H1 (cell line): ENCODE data around the gene OAS3. TPM values are rescaled to one million over a fixed set of nuclear protein-coding genes. Genes with fewer than 3 reads are reported as not detected.

Experiments used
- BACH1 ChIP-seq: IDR thresholded peaks from 2 replicates; pipeline ENCODE4 v1.6.1; 2012; ENCODE audit warnings: low read length, improper control_type of control experiment
- JUND ChIP-seq: IDR thresholded peaks from 2 replicates; pipeline ENCODE4 v1.6.1; 2011; ENCODE audit warnings: mild to moderate bottlenecking, improper control_type of control experiment, low read length
- SAP30 ChIP-seq: fragments of 300-600 bp; sonication (generic); IDR thresholded peaks from 2 replicates; pipeline ENCODE4 v1.7.1; 2012; ENCODE audit warnings: low read length, moderate library complexity, mild to moderate bottlenecking, inconsistent platforms; ENCODE audit not compliant: insufficient read depth, insufficient replicate concordance
- polyA plus RNA-seq, 7 experiments: library from polyadenylated mRNA; depleted of rRNA in 3 of 7; stranded (reverse) in 5 of 7; unstranded in 2 of 7; fragments of >200 nt in 5 of 7; fragments of 200-250 nt in 2 of 7; gene quantifications; 1 replicate in 5 of 7; 2 replicates in 1 of 7; 4 replicates in 1 of 7; pipeline versions ENCODE4 v1.2.1 to v1.2.3, GENCODE V29; 2011 to 2013; ENCODE audit warnings: missing spikeins in 2 of 7, mixed read lengths in 2 of 7
- total RNA-seq: library from RNA; stranded (reverse); fragmentation: NEBNext Ultra II Directional; extraction: Animal tissue kit (Norgen Biotek cat#: 25700); gene quantifications from 2 replicates; pipeline ENCODE4 v1.2.1, GENCODE V29; 2021

OAS3 gene
- total and polyA plus RNA-seq, 2 of the 8 experiments (the other 6 are each of a cell fraction or from before 2014, with no cell fraction given) = 0.73 to 3.7 TPM

- TF ChIP-seq SAP30 = no peak
- no peak for TF ChIP-seq JUND
- no peak for TF ChIP-seq BACH1
Measured at GRCh38 chr12:112985642-112986290, 47.5 kb downstream of the OAS3 start (continued).
